Uterus (tissue), 4 donors: ENCODE measurements around the gene GSTM3. TPM values are rescaled to one million over a fixed set of nuclear protein-coding genes. Genes with fewer than 3 reads are reported as not detected.

Source experiments
- DNase-seq, 2 donors: peaks; one replicate each; pipeline ENCODE4 v3.0.0-alpha.2; 2019 to 2020
- H3K27ac ChIP-seq, 2 donors: fragments of 200-600 bp; sonication (generic); 1 replicate in 1 of 2; 2 replicates in 1 of 2; pipeline ENCODE4 v1.5.1; 2016 to 2018
- H3K27me3 ChIP-seq, 2 donors: fragments of 200-600 bp; sonication (generic); one replicate each; pipeline ENCODE4 v1.5.1; 2018 to 2019; ENCODE audit warnings: control low read depth in 1 of 2
- H3K36me3 ChIP-seq, 2 donors: fragments of 200-600 bp; sonication (generic); one replicate each; pipeline ENCODE4 v1.5.1; 2019; ENCODE audit warnings: control low read depth in 1 of 2
- H3K4me1 ChIP-seq, 2 donors: fragments of 200-600 bp; sonication (generic); one replicate each; pipeline ENCODE4 v1.5.1; 2018 to 2019; ENCODE audit warnings: control low read depth in 1 of 2
- H3K4me3 ChIP-seq, 2 donors: fragments of 200-600 bp; sonication (generic); 1 replicate in 1 of 2; 2 replicates in 1 of 2; pipeline ENCODE4 v1.5.1; 2018 to 2019; ENCODE audit warnings: mild to moderate bottlenecking in 1 of 2
- H3K9me3 ChIP-seq, 2 donors: fragments of 200-600 bp; sonication (generic); one replicate each; pipeline ENCODE4 v1.5.1; 2019; ENCODE audit warnings: control low read depth in 1 of 2
- CTCF ChIP-seq, 4 experiments: fragments of 200-600 bp in 2 of 4; fragments of 450-650 bp in 2 of 4; sonication (generic) in 2 of 4; IDR thresholded peaks; one replicate each; pipeline ENCODE4 v1.5.1; 2016 to 2019; ENCODE audit warnings: antibody characterized with exemption in 4 of 4, mild to moderate bottlenecking in 2 of 4, moderate library complexity in 1 of 4
- POLR2A ChIP-seq, 2 donors: fragments of 450-650 bp; IDR thresholded peaks; one replicate each; pipeline ENCODE4 v1.6.1; 2016; ENCODE audit warnings: antibody characterized with exemption in 2 of 2, mild to moderate bottlenecking in 1 of 2, moderate library complexity in 1 of 2
- intact Hi-C: fragments of 100-400 bp; cut with DNase I; formaldehyde crosslinking; loops from one replicate; pipeline ENCODE4 v1.15.1; 2023; ENCODE audit warnings: low total_unique reads
- total RNA-seq, 4 donors: library from RNA; depleted of rRNA in 3 of 4; stranded (reverse); fragments of >200 nt in 3 of 4; gene quantifications; one replicate each; pipeline versions ENCODE4 v1.1.0 to v1.2.4, GENCODE V29; 2014 to 2023
- donor health status: DM: yes; HTN: yes; CAD: no.

GSTM3 gene
- total RNA-seq, 4 donors from 2014 or later = 39.1 to 104 (median 61.0) TPM

- H3K4me3 ChIP-seq = no peak overlapping the region
- no peak for DNase-seq
- TF ChIP-seq POLR2A (IDR thresholded peaks at IDR 0.05) (no peak), CTCF (IDR thresholded peaks at IDR 0.05) (no peak)
- H3K4me1 ChIP-seq = peaks cover 0 to 3% of the 10 kb centered on the region in 2 donors
- intact Hi-C loops = no loop called here
- H3K36me3 ChIP-seq = no peaks in the 10 kb centered on the region
- H3K9me3 ChIP-seq = no peaks in the 10 kb centered on the region
- H3K27me3 ChIP-seq = no peaks in the 10 kb centered on the region
- no peak overlapping the region for H3K27ac ChIP-seq
Observed at GRCh38 chr1:109719337-109719837, 21.5 kb downstream of the GSTM3 start.

- intact Hi-C loops = no loop called here
- Histone ChIP-seq H3K9me3 (no peaks in the 10 kb centered on the region), H3K27me3 (no peaks in the 10 kb centered on the region), H3K27ac (no peak overlapping the region), H3K4me3 (no peak overlapping the region), H3K36me3 (no peaks in the 10 kb centered on the region), H3K4me1 (peaks cover 0 to 3% of the 10 kb centered on the region in 2 donors)
- DNase-seq = no peak
- TF ChIP-seq CTCF (IDR thresholded peaks at IDR 0.05) (no peak), POLR2A (IDR thresholded peaks at IDR 0.05) (no peak)
Observed at GRCh38 chr1:109718495-109718894, 22.3 kb downstream of the GSTM3 start.

GRCh38 chr1:109717729-109718128 lies 23.1 kb downstream of the GSTM3 start:
- no peaks in the 10 kb centered on the region for H3K9me3 ChIP-seq
- H3K4me1 ChIP-seq = peaks cover 0 to 3% of the 10 kb centered on the region in 2 donors
- intact Hi-C loops = no loop called here
- no peaks in the 10 kb centered on the region for H3K36me3 ChIP-seq
- no peaks in the 10 kb centered on the region for H3K27me3 ChIP-seq
- DNase-seq = no peak
- no peak for TF ChIP-seq POLR2A (IDR thresholded peaks at IDR 0.05)
- no peak for TF ChIP-seq CTCF (IDR thresholded peaks at IDR 0.05)
- no peak overlapping the region for H3K27ac ChIP-seq
- no peak overlapping the region for H3K4me3 ChIP-seq

GRCh38 chr1:109716570-109717090 lies 24.2 kb downstream of the GSTM3 start:
- H3K36me3 ChIP-seq = no peaks in the 10 kb centered on the region
- H3K9me3 ChIP-seq = no peaks in the 10 kb centered on the region
- TF ChIP-seq POLR2A (IDR thresholded peaks at IDR 0.05) = no peak
- no peak for TF ChIP-seq CTCF (IDR thresholded peaks at IDR 0.05)
- H3K4me3 ChIP-seq = no peak overlapping the region
- no peak for DNase-seq
- intact Hi-C loops = no loop called here
- peaks cover 0 to 3% of the 10 kb centered on the region in 2 donors for H3K4me1 ChIP-seq
- no peaks in the 10 kb centered on the region for H3K27me3 ChIP-seq
- H3K27ac ChIP-seq = peak overlapping the region in 1 of 2 donors; percentile 5

- Histone ChIP-seq H3K9me3 (no peaks in the 10 kb centered on the region), H3K36me3 (no peaks in the 10 kb centered on the region), H3K4me1 (peaks cover 0 to 3% of the 10 kb centered on the region in 2 donors), H3K27ac (peak overlapping the region in 1 of 2 donors; percentile 5), H3K4me3 (no peak overlapping the region), H3K27me3 (no peaks in the 10 kb centered on the region)
- peak in 1 of 2 donors; percentile 33 for DNase-seq
- intact Hi-C loops = no loop called here
- TF ChIP-seq POLR2A (IDR thresholded peaks at IDR 0.05) = no peak
- TF ChIP-seq CTCF (IDR thresholded peaks at IDR 0.05) = no peak
Observed at GRCh38 chr1:109716121-109716520, 24.7 kb downstream of the GSTM3 start.
